Stimulated activated naive CD8-positive, alpha-beta T cell treated with anti-CD3 and anti-CD28 coated beads, Interleukin-15, Interleukin-2, amounts not matched to agents 100 U/mL and 50 U/mL, for 24 hours (primary cell): ENCODE data around the gene TPSD1.
"Not testable (repeated sequence)": the region's sequence is repeated elsewhere in the genome, so short reads cannot be mapped to it uniquely, and the experiment has no call there.

Source experiments
- ATAC-seq: fragments of 150-1000 bp; cut with Tn5 transposase; one replicate; pipeline ENCODE4 v1.10.0; 2021
- DNase-seq: peaks from one replicate; pipeline ENCODE4 v3.0.0; 2021

TPSD1 gene

DNA sequence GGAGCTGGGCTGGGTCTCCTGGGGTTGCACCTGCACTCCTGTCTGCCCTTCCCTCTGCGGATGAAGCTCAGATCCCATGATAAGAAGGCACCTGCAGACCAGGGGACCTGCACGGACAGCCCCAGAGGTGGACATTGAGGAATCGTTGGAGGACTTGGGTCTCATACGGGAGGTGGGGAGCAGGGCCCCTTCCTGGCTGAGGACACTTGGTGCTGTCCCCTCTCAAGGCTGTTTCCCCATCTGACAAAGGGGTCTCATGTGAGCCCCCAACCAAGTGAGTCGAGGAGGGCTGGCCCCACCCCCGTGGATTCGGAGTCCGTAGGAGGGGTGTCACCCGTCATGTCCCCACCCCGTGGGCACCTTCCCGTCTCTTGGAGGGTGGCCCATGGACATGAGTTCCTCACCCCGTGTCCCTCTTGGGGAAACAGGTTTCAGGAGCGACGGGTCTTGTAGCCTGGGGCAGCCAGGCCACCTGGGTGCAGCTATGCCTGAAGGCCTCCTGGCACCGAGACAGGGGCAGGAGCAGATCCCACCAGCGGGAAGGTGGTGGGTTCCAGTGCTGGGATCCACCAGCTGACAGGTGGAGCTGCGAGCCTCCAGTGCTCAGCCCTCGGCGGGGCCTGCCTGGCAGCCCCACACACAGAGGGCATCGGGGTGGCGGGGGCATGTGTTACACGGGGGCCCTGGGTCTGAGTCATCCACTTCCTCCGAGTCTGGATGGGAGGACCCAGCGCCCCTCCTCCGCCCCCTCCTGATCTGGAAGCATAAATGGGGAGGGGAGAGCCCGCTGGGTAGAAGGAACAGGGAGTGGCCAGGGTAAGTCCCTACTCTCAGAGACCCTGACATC lies at the start of gene TPSD1:
TPSD1 (plus strand) TSS at position 794 of the 847 bp plus-strand sequence. CDS start 212 bp downstream, outside the sequence.
- ATAC-seq = peak; percentile 24
- DNase-seq = not testable (repeated sequence)

DNA sequence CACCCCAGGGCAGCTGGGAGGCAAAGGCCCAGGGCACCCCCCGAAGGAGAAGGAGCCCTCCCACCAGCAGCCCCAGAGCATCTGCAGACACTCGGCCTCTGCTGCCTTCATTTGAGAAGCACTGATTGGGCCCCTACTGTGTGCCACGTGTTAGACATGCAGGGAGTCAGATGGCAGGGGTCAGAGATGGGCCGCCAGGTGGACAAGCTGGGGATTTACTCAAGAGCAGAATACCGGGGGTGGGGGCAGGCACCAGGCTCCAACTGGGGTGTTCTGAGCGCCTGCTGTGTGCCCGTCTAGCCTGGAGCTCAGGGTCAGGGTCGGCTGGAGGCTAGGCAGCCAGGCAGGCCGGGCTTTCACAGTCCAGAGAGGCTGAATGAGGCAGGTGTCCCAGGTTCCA lies 49.5 kb upstream of the TPSD1 start:
- DNase-seq (no peak), ATAC-seq (no peak)

- DNase-seq = no peak
- ATAC-seq = no peak
Observed at GRCh38 chr16:1206786-1207185, 49.1 kb upstream of the TPSD1 start.

GRCh38 chr16:1208239-1208830 lies 47.5 kb upstream of the TPSD1 start:
- ATAC-seq (no peak), DNase-seq (no peak)

GRCh38 chr16:1209081-1209480 lies 46.8 kb upstream of the TPSD1 start:
- DNase-seq (no peak), ATAC-seq (no peak)

GRCh38 chr16:1210461-1210860 lies 45.4 kb upstream of the TPSD1 start:
- DNase-seq (no peak), ATAC-seq (no peak)

- DNase-seq = no peak
- no peak for ATAC-seq
Observed at GRCh38 chr16:1211451-1212268, 44.2 kb upstream of the TPSD1 start.

- no peak for ATAC-seq
- no peak for DNase-seq
Observed at GRCh38 chr16:1212616-1213194, 43.2 kb upstream of the TPSD1 start.

DNA sequence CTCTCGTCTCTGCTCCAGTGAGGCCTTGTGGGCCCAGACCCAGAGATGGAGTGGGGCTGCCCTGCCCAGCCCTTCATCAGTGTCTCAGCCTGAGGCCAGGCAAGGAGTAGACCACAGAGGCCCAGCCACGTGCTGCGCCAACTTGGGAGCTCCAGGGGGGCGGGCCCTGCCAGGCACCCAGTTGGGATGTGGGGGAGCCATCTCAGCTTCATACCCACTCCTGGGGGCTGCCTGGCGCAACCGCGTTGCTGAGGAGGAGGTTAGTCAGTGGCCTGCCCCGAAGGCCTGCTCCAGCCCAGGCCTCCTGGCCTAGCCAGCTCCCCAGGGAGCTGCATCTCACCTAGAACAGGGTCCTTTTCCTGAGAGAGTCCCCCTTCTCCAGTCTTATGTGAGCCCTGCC lies 42.6 kb upstream of the TPSD1 start:
- no peak for ATAC-seq
- DNase-seq = no peak

DNA sequence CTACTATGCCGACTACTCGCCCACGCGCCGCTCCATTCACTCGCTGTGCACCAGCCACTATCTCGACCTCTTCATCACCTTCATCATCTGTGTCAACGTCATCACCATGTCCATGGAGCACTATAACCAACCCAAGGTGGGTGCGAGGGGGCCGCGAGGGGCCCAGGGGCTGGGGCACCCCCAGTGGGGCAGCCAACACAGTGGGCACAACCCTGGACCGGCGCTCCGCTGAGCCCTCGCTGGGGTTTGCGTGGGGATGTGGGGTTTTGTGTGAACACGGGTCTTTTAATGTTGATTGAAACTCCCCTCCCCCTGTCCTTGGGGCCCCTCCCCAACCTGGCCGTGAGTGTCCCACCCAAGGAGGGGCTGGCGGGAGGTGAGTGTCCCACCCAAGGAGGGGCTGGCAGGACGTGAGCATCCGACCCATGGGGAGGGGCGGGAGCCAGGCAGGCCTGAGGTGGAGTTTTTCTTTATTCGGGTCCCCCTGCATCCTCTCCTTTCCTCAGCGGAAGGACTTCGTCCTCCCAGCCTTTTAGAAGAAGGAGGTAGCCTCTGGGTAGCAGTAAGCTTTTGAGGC lies 42.0 kb upstream of the TPSD1 start:
- DNase-seq (no peak), ATAC-seq (no peak)

GRCh38 chr16:1214719-1215118 lies 41.1 kb upstream of the TPSD1 start:
- no peak for ATAC-seq
- no peak for DNase-seq

DNA sequence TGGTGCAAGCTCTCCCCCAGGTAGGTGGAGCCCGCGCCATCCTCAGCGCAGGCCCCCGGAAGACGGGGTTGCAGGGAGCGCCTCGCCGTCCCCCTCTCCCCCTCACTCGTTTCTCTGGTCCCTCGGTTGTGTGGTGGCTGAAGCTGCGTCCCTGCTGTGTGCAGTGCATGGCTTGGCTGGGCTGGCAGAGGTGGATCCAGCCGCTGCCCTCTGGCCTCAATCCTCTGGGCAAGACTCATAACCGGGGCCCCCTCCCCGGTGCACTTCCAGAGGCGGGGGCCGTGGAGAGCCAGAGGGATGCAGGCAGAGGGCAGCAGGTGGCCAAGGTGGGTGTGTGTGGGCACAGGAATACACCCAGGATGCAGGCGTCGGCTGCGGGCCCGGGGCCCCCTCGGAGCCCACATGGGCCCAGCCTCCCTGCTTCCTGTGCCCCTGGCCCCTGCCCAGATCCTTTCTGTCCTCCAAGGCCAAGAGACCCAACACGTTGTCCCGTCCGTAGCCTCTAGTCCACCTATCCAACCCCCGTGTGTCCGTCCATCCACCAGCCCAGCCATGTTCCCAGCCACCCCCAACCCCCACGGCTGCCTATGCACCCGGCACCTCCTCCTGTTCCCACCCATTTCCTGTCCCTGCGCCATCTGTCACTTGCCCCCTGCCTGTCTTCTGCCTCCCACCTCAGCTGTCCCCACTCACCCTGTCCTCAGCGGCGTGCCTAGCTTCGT lies 40.1 kb upstream of the TPSD1 start:
- no peak for ATAC-seq

DNA sequence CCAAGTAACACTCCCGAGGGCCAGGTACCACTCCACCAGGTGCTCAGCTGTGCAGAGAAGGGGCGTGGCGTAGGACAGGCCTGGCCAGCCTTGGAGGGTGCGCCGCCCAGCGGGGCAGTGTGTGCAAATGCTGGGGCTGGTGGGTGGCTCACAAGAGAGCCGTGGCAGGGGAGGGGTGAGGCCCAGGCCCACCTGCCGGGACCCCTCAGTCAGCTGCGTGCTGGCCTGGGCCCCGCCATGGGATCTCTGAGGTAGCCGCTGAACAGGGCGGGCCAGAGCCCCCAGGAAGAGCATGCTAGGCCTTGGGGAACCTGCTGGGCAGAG lies 39.6 kb upstream of the TPSD1 start:
- DNase-seq = no peak
- ATAC-seq = no peak

More for the DNA sequence above, 40.1 kb upstream of the TPSD1 start:
- DNase-seq = no peak

DNA sequence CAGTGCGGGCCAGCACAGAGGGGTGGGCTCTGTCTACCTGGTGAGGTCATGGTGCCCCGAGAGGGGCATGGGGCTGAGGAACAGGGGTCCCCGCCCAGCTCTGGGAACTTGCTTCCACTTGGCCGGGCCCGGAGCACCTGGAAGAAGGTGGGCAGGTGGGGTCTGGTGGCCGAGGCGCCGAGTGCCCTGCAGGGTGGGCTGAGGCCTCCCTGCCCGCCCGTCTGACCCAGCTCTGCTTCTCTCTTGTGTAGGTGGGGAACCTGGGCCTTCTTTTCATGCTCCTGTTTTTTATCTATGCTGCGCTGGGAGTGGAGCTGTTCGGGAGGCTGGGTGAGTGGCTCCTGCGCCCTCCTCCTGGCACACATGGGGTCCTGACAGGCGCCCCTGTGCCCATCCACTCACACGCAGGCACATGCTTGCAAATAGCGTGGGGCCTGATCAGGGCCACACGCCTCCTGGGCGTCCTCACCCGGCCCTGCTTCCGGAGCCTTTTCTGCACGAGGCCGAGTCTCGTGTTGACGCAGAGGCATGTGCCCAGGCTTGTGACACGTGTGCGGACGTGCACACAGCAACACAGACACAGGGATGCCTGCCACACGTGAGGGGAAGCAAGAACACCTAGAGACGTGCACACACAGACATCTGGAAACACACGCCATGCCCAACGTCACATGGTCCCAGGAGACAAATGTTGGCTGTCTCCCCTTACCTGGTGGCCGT lies 39.0 kb upstream of the TPSD1 start:
- no peak for DNase-seq
- ATAC-seq = no peak

- ATAC-seq (no peak), DNase-seq (no peak)
Observed at GRCh38 chr16:1217526-1217925, 38.3 kb upstream of the TPSD1 start.

GRCh38 chr16:1218061-1218929 lies 37.6 kb upstream of the TPSD1 start:
- ATAC-seq (no peak), DNase-seq (no peak)

DNA sequence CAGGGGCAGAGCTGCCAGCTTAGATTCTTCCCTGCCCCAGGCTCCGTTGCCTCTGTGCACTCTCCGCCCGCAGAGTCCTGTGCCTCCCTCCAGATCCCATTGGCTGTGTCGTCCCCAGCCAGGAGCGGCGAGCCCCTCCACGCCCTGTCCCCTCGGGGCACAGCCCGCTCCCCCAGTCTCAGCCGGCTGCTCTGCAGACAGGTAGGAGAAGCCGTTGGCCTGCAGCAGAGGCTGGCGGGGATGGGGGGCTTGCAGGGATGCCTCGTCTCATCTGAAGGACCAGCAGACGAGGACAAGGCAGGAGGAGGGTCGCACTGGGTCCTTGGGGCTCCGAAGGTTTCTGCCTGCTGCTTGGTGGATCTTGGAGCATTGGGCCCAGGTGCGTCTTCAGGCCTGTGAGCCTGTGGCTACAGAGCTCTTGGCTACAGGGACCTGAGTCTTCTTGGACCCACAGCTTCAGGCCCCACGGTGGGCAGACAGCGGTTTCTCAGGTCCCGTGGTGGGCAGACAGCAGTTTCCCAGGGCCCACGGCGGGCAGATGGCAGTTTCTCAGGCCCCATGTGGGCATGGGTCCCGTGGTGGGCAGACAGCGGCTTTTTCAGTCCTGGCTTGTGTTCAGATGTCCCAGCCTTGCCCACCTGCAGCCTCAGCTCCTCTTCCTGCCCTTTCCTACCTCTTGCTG lies 36.8 kb upstream of the TPSD1 start:
- no peak for ATAC-seq
- no peak for DNase-seq

DNA sequence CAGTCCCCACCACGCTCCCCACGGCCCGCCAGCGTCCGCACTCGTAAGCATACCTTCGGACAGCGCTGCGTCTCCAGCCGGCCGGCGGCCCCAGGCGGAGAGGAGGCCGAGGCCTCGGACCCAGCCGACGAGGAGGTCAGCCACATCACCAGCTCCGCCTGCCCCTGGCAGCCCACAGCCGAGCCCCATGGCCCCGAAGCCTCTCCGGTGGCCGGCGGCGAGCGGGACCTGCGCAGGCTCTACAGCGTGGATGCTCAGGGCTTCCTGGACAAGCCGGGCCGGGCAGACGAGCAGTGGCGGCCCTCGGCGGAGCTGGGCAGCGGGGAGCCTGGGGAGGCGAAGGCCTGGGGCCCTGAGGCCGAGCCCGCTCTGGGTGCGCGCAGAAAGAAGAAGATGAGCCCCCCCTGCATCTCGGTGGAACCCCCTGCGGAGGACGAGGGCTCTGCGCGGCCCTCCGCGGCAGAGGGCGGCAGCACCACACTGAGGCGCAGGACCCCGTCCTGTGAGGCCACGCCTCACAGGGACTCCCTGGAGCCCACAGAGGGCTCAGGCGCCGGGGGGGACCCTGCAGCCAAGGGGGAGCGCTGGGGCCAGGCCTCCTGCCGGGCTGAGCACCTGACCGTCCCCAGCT lies 35.7 kb upstream of the TPSD1 start:
- no peak for DNase-seq
- no peak for ATAC-seq
